ENCODE measurements around the gene PEX11A.

Gene PEX11A

GRCh38 chr15:89690276-89691218 lies at the start of gene PEX11A, which contains the start of gene WDR93:
TSS of gene PEX11A (minus strand) at chr15:89690754. CDS start at chr15:89690632, 122 bp downstream.
TSS of gene WDR93 (plus strand) at chr15:89690811. CDS start at chr15:89701747, 10,936 bp downstream.
- TF ChIP-seq CTCF (conservative IDR thresholded peaks at IDR 0.05) (no peak), ZFX (IDR thresholded peaks at IDR 0.05) (no peak)
- peak within 1 kb of the TSS; percentile 56 for H3K27ac ChIP-seq

- no peak overlapping the region for H3K27ac ChIP-seq
- no peak for TF ChIP-seq ZFX (IDR thresholded peaks at IDR 0.05)
- TF ChIP-seq CTCF (conservative IDR thresholded peaks at IDR 0.05) = peak; percentile 95
These were observed 49.6 kb upstream of the PEX11A start for GRCh38 chr15:89740137-89740536.

- TF ChIP-seq CTCF (conservative IDR thresholded peaks at IDR 0.05) (no peak), ZFX (IDR thresholded peaks at IDR 0.05) (no peak)
- H3K27ac ChIP-seq = no peak overlapping the region
These were observed 45.2 kb upstream of the PEX11A start for GRCh38 chr15:89735773-89736172.

- TF ChIP-seq ZFX (IDR thresholded peaks at IDR 0.05) (no peak), CTCF (conservative IDR thresholded peaks at IDR 0.05) (no peak)
- H3K27ac ChIP-seq = no peak overlapping the region
These were observed 42.1 kb upstream of the PEX11A start for GRCh38 chr15:89732451-89733172.

GRCh38 chr15:89731275-89731674 lies 40.7 kb upstream of the PEX11A start:
- no peak for TF ChIP-seq ZFX (IDR thresholded peaks at IDR 0.05)
- no peak for TF ChIP-seq CTCF (conservative IDR thresholded peaks at IDR 0.05)
- no peak overlapping the region for H3K27ac ChIP-seq

GRCh38 chr15:89728254-89728653 lies 37.7 kb upstream of the PEX11A start:
- H3K27ac ChIP-seq = no peak overlapping the region
- TF ChIP-seq ZFX (IDR thresholded peaks at IDR 0.05) (no peak), CTCF (conservative IDR thresholded peaks at IDR 0.05) (no peak)

GRCh38 chr15:89725064-89725463 lies 34.5 kb upstream of the PEX11A start:
- H3K27ac ChIP-seq = no peak overlapping the region

More at GRCh38 chr15:89725064-89725463, 34.5 kb upstream of the PEX11A start:
- TF ChIP-seq CTCF (conservative IDR thresholded peaks at IDR 0.05) (no peak), ZFX (IDR thresholded peaks at IDR 0.05) (no peak)
